Right ventricle myocardium inferior (tissue), 1 donor: ENCODE data around the gene ZW10. TPM values are rescaled to one million over a fixed set of nuclear protein-coding genes. Genes with fewer than 3 reads are reported as not detected.
"Not testable (repeated sequence)": the region's sequence is repeated elsewhere in the genome, so short reads cannot be mapped to it uniquely, and the experiment has no call there.

Source experiments
- ATAC-seq: fragments of 200-7000 bp; cut with Tn5 transposase; one replicate; pipeline ENCODE4 v1.9.1; 2020; ENCODE audit warnings: mild to moderate bottlenecking, moderate library complexity
- DNase-seq: peaks from one replicate; pipeline ENCODE4 v3.0.0; 2021; ENCODE audit errors: missing footprints
- intact Hi-C: fragments of 100-400 bp; cut with DNase I; formaldehyde crosslinking; loops from one replicate; pipeline ENCODE4 v1.11.0; 2022
- long read RNA-seq: library from polyadenylated mRNA; unstranded; transcript quantifications from one replicate; pipeline ENCODE4 v2.0.0, GENCODE V29; 2021
- total RNA-seq: library from RNA; stranded (reverse); fragmentation: NEBNext Ultra II Directional; extraction: Animal tissue kit (Norgen Biotek cat#: 25700); gene quantifications from one replicate; pipeline ENCODE4 v1.2.1, GENCODE V29; 2021
- donor health status: DM: no; HTN: yes; CAD: no; lungs with severe emphysema.

Gene ZW10, protein sequence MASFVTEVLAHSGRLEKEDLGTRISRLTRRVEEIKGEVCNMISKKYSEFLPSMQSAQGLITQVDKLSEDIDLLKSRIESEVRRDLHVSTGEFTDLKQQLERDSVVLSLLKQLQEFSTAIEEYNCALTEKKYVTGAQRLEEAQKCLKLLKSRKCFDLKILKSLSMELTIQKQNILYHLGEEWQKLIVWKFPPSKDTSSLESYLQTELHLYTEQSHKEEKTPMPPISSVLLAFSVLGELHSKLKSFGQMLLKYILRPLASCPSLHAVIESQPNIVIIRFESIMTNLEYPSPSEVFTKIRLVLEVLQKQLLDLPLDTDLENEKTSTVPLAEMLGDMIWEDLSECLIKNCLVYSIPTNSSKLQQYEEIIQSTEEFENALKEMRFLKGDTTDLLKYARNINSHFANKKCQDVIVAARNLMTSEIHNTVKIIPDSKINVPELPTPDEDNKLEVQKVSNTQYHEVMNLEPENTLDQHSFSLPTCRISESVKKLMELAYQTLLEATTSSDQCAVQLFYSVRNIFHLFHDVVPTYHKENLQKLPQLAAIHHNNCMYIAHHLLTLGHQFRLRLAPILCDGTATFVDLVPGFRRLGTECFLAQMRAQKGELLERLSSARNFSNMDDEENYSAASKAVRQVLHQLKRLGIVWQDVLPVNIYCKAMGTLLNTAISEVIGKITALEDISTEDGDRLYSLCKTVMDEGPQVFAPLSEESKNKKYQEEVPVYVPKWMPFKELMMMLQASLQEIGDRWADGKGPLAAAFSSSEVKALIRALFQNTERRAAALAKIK
- 9.6 TPM for total RNA-seq
- long read RNA-seq, partial matches to known transcripts, result 0 of 2 reads
- long read RNA-seq, other reads (novel, unspliced or antisense), result 0 of 2 reads

DNA sequence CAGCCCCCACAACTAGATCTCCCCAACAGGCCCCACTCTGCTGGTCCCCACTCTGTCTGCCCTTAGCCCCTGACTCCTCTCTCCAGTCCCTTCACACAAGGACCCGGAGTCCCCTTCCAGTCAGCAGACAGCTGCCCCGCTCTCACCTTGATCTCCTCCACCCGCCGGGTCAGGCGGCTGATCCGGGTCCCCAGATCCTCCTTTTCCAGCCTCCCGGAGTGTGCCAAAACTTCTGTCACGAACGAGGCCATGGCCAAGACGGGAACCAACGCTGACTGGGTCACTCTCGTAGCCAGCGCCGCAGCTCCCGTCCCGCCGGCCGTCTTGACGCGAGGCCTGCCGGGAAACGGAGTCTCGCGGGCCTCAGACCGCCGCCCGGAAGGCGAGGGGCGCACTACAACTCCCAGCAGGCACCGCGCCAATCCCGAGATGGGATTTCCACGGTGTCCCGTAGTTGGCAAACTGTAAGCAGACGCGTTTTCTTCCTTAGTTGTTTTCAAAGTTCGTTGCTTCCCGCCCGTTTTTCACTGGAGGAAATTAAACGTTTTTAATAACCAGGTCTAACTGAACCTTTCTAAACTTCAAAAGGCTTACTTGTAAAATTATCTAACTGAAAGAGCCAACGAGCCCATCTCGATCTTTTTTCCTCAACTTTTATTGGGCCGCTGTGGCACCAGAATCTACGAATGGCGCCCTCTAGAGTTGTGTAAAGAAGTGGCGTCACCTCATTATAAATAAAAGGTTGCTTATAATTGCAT, at the start of gene ZW10:
TSS of gene ZW10 (minus strand) at position 277 of the 758 bp plus-strand sequence. CDS start at position 251, 26 bp downstream.
- intact Hi-C loops, result no loop called here
- DNase-seq (peak; percentile 99), ATAC-seq (peak; percentile 97)

DNA sequence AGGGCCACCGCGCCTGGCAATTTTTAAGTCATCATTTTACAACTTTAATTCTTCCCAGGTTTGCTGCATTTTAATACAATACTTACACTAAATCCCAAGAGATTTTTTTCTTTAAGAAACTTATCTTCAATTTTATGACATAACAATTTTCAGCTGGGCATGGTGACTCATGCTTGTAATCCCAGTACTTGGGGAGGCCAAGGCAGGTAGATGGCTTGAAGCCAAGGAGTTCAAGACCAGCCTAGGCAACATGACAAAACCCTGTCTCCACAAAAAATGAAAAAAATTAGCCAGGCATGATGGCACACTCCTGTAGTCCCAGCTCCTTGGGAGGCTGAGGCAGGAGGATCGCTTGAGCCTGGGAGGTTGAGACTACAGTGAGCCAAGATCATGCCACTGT, 44.9 kb upstream of the ZW10 start:
- DNase-seq, result no peak
- no peak for ATAC-seq
- intact Hi-C loops, result no loop called here

DNA sequence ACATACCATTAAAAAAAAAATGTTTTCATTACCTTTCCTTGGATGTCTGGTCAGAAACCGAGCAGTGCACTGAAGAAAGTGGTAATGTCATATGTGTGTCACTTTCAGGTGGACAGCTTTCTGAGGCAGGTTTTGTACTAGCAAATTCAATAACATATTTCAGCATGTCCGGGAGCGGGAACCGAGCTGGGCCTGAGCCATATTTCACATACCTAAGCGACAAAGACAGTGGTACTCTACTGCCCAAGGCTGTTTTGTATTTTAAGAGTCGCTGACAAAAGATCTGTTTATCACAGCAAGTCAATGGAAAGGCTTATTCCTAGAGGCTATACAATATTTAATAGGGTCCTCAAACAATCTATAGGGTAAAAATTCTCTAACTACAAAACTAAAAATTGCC, 44.1 kb upstream of the ZW10 start:
- intact Hi-C loops, result no loop called here
- ATAC-seq (no peak), DNase-seq (no peak)

DNA sequence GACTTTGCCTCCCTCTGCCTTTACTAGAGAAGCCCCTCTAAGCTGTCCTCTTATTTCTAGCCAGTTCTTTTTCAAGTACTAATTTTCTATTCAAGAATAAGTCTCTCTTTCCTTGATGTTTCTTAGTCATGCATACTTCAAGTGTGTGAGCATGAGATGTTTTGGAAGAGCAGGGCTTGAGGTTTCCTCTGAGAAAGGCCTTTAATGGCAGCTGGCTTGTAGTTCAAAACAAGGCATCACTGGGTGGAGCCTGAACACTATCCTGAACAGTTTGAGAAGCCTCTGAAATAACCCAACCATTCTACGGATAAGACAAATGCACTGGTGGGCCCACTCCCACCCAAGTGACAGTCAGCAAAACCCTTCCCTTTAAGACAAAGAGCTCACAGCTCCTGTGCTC, 43.7 kb upstream of the ZW10 start:
- DNase-seq, result no peak
- no peak for ATAC-seq
- intact Hi-C loops, result no loop called here

DNA sequence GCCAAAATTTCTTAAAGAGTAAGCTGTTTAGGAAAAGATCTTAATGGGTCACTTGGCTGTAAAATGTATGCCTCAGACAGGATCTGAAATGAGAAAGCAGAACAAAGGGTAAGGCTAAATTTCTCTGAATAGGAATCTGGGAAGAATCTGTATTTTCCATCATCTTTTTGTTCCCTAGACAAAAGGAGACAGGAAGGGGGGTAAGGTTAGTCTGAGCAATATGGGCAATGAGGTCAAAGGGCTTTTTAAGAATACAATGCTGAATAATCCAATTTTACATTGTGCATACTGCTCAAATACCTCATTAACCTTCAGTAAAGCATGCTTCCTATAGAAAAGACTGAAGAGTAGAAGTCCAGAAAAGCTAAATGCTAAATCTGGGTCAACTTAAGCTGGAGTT, 40.7 kb upstream of the ZW10 start:
- no peak for ATAC-seq
- intact Hi-C loops, result no loop called here
- DNase-seq, result no peak

DNA sequence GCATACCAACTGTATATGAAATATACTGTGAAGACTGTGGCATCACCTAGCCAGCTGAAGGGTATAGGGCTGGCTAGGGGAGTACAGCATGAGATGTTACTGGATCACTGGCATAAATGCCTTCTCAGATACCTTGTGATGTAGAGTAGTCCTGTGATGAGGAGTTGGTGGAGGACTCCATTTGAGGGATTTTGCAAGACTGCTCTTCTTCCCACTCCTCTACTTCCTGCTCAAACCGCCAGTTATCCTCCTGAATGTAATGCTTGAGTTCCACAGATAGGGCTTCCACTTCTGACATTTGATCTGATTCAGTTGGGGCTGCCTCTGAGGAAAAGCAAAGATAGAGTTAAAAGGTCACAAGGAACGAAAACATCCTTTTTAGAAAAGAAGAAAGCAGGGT, 35.4 kb upstream of the ZW10 start:
- ATAC-seq (no peak), DNase-seq (no peak)
- intact Hi-C loops, result loop anchor here (10.0 kb wide), 1 partner anchor 66 kb away; the partner anchor contains the start of gene USP28

DNA sequence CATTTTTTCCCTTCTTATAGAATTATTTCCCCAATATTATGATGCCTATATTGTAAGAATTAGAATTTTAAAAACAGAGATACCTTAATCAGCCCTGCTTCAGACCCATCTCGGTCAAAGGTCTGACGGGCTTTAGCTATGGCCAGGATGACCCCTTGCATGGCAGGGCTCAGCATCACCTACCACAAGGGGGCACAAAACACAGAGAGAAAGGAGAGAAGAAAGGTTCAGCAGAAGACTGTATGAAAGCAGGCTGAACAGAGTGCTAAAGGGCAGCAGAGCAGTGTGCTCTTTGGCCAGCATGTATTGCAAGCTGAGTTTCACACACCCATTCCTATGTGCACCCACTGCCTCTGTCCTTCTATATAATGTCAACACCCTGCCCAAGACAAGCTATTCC, 32.9 kb upstream of the ZW10 start:
- peak; percentile 65 for ATAC-seq
- intact Hi-C loops, result loop anchor here (10.0 kb wide), 1 partner anchor 68 kb away; the partner anchor contains the start of gene USP28
- DNase-seq, result peak; percentile 30

DNA sequence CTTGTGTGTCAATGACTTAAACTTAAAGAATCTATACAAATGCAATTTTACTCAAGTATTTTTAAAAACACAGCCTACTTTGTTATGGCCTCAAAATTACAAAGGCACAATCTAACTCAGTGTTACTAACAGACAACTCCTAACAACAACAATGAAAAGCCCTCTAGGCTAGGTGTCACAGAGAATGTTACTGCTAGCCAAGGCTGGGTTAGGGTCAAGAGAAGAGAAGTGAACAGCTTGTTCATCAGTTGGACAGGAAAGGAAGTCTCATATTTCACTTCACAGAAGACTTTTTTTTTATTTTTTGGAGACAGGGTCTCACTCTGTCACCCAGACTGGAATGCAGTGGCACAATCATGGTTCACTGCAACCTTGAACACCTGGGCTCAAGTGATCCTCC, 32.1 kb upstream of the ZW10 start:
- no peak for ATAC-seq
- DNase-seq, result no peak
- intact Hi-C loops, result loop anchor here (10.0 kb wide), 1 partner anchor 69 kb away; the partner anchor contains the start of gene USP28

DNA sequence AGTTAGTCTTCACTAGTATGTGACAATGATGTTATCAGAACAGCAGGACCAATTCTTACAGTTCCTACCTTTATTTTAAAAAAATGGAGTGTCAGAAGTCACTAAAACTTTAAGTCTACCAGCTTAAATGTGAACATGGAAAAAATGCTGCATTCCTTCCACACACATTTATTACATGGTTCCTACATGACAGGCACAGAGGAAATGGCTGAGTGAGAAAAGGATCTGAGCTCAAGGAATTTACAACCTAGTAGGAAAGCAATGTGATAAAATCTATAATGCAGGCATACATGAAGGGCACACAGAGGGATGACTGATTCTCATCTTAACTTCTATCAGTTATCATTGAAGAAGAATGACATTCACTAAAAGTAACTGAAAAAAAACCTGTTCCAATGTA, 29.1 kb upstream of the ZW10 start:
- ATAC-seq (no peak), DNase-seq (no peak)
- intact Hi-C loops, result loop anchor here (10.0 kb wide), 1 partner anchor 72 kb away; the partner anchor contains the start of gene USP28

DNA sequence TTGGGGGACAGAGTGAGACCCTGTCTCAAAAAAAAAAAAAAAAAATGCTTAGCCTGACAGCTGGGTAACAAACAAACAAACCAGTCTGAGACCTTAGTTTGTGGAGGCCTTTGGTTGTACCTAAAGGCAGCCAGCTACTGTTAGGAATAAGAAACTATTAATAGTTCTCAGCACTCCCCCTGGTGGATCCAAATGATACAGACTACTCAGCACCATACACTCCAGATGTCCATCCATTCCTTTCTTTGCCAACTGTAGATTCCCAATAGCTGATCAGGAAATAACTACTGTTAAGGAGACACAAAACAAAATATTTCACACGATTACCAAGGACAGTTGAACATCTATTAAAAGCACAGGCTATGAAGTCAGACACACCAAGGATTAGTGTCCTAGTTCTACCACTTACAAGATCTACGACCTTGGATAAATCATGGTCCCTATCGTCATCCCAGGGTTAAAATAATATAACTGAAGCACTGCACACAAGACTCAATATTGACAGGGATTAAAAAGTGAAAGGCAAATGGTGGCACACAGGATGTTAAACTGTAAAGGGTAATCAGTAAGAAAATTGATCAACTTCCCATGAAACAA, 23.3 kb upstream of the ZW10 start:
- ATAC-seq, result peak; percentile 90
- intact Hi-C loops, result loop anchor here (10.0 kb wide), 1 partner anchor 492 kb away; no protein-coding TSS in a partner anchor
- DNase-seq, result no peak

DNA sequence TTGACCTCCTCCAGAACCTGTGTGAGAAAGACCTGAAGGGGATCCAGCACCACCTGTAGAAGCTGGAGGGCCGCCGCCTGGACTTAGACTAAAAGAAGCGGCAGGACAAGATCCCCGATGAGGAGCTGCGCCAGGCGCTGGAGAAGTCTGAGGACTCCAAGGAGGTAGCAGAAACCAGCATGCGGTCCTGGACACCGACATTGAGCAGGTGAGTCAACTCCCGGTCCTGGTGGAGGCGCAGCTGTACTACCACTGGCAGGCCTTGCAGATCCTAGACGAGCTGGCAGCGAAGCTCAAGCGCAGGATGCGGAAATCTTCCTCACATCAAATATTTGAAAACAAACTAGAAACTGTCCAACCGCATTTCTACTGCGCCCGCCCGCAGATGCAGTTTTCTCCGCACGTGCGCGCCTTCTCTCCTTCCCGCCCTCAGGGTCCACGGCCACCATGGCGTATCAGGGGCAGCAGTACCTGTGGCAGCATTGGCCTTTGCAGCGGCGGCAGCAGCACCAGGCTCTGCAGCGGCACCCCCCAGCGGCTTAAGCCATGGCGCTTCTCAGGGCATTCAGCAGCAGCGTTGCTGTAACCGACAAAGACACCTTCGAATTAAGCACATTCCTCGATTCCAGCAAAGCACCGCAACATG, 16.3 kb upstream of the ZW10 start:
- ATAC-seq (no peak), DNase-seq (peak; percentile 69)
- intact Hi-C loops, result loop anchor here (10.0 kb wide), 1 partner anchor 485 kb away; no protein-coding TSS in a partner anchor

DNA sequence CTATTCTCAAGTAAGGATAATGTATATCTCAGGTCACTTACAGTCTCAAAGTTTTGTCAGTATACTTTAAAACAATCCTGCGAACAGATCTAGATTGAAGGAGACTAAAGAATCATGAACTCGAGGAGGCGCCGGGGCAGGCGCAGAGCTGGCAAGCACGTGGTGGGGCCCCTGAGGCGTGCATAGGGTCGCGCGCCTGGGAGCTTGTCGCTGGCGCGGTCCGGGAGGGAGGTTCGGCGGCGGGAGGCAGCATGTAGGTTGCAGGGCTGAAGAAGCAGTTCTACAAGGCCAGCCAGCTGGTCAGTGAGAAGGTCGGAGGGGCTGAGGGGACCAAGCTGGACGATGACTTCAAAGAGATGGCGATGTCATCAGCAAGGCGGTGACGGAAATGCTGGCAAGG, 15.5 kb upstream of the ZW10 start:
- DNase-seq, ATAC-seq, intact Hi-C loops: not testable (repeated sequence)

DNA sequence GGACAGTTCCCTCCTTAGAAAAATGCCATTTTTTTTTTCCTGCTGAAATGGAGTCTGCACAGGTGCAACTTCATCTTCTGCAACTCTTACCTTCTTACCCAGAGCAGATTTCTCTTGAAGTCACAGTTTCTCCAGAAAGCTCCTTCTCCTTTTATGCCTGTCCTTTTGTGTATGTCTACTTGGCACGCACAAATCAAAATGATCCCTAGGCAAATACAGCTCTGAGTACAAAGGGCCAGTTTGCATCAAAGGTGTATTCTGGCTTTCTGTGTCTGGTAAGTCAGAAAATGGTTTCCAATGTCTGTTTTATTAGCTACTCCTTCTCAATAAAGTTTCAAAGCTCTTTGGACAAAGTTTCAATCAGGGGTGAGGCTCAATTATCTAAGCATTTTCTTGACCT, 8.6 kb upstream of the ZW10 start:
- ATAC-seq, result no peak
- intact Hi-C loops, result no loop called here
- DNase-seq, result no peak

DNA sequence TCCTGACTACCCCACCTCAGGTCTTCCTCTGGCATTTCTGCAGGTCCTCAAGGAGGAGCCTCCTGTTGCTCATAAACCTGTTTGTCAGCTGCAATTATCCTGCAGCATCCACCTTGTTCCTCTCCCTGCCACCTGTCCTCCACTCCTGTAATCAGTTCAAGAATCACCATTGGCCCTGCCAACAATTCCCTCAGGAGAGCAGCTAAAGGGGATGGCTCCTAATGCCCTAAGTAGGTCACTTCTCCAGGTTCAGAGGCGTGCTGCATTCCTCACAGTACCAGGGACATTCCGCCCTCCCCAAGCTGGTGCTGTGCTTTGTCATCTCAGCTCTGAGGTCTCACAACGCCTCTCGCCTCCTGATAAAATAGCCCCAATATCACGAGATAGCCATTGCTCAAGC, 8.2 kb upstream of the ZW10 start:
- intact Hi-C loops, result no loop called here
- DNase-seq (peak; percentile 56), ATAC-seq (peak; percentile 40)

DNA sequence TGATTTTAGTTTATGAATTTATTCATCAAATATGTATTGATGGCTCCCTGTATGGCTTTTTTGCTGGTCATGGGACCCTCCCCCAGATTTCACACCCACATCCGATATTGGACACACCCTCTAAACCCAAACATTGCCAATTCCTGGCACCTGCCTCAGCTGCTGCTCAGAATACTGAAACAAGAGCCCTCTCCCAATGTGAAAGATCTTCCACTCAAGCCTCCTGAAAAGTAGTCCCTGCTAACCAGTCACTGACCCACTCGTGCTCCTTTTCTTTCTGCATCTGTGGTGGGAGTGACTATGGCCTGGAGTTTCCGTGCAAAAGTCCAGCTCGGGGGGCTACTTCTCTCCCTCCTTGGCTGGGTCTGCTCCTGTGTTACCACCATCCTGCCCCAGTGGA, 6.0 kb upstream of the ZW10 start, which contains the start of gene CLDN25:
TSS of gene CLDN25 (plus strand) at position 301 of the 400 bp plus-strand sequence. CDS start at position 301, 0 bp downstream.
- DNase-seq (peak; percentile 34), ATAC-seq (no peak)
- intact Hi-C loops, result no loop called here

DNA sequence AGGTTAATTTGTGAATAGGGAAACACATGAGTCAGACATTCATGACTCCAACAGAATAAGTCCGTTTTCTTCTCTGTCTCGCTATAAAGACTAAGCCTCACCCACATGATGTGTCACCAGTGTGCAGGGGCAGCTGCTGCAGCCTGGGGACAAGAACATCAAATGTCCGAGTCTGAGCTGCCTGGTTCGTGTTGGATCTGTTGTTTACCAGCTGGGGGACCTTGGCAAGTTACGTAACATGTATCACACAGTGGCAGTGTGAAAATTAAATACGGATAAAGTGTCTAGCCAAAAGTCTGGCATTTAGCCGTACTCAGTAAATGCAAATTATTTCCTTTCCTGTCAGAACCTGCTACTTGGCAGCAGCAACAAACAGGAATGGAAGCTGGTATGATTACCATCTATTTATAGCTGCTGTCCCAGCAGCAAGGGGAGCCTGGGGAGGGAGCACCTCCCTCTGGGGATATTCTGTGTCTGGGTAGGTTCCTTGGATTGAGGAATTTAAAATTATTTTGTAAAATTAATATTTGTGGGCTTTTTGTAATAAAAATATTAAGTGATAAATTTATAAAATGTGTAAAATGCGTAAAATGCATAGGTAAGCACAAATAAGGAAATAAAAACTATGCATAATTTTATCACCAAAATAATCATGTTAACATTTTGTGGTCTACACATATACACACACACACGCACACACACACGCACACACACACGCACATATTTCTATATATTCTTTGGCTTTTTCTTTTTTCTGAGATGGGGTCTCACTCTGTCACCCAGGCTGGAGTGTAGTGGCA, 4.8 kb upstream of the ZW10 start:
- intact Hi-C loops, result no loop called here
- DNase-seq (peak; percentile 42), ATAC-seq (peak; percentile 27)

DNA sequence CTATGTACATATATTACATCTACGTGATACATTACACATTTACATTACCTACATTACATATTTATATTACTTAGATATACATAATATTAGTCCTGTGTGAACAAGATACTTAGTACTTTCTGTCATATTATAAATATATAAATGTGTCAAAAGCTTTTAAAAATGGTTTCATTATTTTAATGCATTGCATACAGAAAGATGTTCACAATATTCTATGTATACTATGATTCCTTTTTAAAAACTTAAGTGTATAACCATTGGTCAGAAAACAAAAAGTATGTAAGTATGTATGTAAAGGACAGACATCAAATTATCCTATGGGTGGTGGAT, 647 bp upstream of the ZW10 start:
- DNase-seq (no peak), ATAC-seq (no peak)
- intact Hi-C loops, result no loop called here
